GM21786 (cell line): ENCODE results near the gene GRAMD4.

Experiments
- ATAC-seq: cut with Tn5 transposase; IDR thresholded peaks from one replicate; pipeline ENCODE4 v1.9.1; 2021; ENCODE audit not compliant: unreplicated experiment

The GRAMD4 gene

GRCh38 chr22:46707827-46708570 is 87.8 kb downstream of the GRAMD4 start:
- no peak for ATAC-seq

GRCh38 chr22:46708766-46709330 is 88.7 kb downstream of the GRAMD4 start:
- no peak for ATAC-seq

- ATAC-seq = no peak
Measured at GRCh38 chr22:46710806-46711205, 90.6 kb downstream of the GRAMD4 start.

- no peak for ATAC-seq
Measured at GRCh38 chr22:46712288-46712687, 92.1 kb downstream of the GRAMD4 start.

- ATAC-seq = no peak
Measured at GRCh38 chr22:46714550-46714949, 94.4 kb downstream of the GRAMD4 start.

GRCh38 chr22:46719921-46720320 is 99.7 kb downstream of the GRAMD4 start:
- no peak for ATAC-seq

GRCh38 chr22:46721501-46722085 is 101.4 kb downstream of the GRAMD4 start:
- no peak for ATAC-seq

- ATAC-seq = no peak
Measured at GRCh38 chr22:46723882-46724281, 103.7 kb downstream of the GRAMD4 start.

- ATAC-seq = no peak
Measured at GRCh38 chr22:46725096-46725495, 104.9 kb downstream of the GRAMD4 start.

GRCh38 chr22:46726066-46726985 is 106.1 kb downstream of the GRAMD4 start:
- ATAC-seq = no peak

- ATAC-seq = no peak
Measured at GRCh38 chr22:46726986-46727317, 106.8 kb downstream of the GRAMD4 start.

- ATAC-seq = no peak
Measured at GRCh38 chr22:46727813-46728364, 107.7 kb downstream of the GRAMD4 start.

GRCh38 chr22:46728470-46728869 is 108.3 kb downstream of the GRAMD4 start:
- ATAC-seq = no peak
